Astrocyte of the cerebellum (primary cell): ENCODE data around the gene SPATA33.
"Not testable (repeated sequence)": the region's sequence is repeated elsewhere in the genome, so short reads cannot be mapped to it uniquely, and the experiment has no call there.

Source experiments
- DNase-seq: peaks from one replicate; pipeline ENCODE4 v3.0.0-alpha.2; 2011; ENCODE audit warnings: low read depth
- H3K4me3 ChIP-seq: 2 replicates; pipeline ENCODE4 v1.5.1; 2011; ENCODE audit warnings: mild to moderate bottlenecking, low read depth, low read length, moderate library complexity
- in situ Hi-C: cut with HindIII; loops from 2 replicates; pipeline ENCODE4 v1.10.0; 2017; ENCODE audit warnings: low sequenced_read_pairs
- TF ChIP-seq, protein P1 (sequence below): IDR thresholded peaks from 2 replicates; pipeline ENCODE4 v1.5.1; 2012; ENCODE audit warnings: low read length, low read depth, moderate library complexity, mild to moderate bottlenecking; ENCODE audit errors: missing control alignments

The SPATA33 gene

DNA sequence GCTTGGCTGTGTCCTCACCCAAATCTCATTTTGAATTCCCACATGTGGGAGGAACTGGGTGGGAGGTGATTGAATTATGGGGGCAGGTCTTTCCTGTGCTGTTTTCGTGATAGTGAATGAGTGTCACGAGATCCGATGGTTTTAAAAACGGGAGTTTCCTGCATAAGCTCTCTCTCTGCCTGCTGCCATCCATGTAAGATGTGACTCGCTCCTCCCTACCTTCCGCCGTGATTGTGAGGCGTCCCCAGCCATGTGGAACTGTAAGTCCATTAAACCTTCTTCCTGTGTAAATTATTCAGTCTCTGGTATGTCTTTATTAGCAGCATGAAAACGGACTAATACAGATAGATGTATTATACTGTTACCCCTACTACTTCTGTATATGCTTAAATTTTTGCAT lies 3.6 kb downstream of the SPATA33 start:
- H3K4me3 ChIP-seq: no peak overlapping the region
- in situ Hi-C loops: no loop called here
- TF ChIP-seq, protein P1, sequence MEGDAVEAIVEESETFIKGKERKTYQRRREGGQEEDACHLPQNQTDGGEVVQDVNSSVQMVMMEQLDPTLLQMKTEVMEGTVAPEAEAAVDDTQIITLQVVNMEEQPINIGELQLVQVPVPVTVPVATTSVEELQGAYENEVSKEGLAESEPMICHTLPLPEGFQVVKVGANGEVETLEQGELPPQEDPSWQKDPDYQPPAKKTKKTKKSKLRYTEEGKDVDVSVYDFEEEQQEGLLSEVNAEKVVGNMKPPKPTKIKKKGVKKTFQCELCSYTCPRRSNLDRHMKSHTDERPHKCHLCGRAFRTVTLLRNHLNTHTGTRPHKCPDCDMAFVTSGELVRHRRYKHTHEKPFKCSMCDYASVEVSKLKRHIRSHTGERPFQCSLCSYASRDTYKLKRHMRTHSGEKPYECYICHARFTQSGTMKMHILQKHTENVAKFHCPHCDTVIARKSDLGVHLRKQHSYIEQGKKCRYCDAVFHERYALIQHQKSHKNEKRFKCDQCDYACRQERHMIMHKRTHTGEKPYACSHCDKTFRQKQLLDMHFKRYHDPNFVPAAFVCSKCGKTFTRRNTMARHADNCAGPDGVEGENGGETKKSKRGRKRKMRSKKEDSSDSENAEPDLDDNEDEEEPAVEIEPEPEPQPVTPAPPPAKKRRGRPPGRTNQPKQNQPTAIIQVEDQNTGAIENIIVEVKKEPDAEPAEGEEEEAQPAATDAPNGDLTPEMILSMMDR: no peak
- no peak for DNase-seq

DNA sequence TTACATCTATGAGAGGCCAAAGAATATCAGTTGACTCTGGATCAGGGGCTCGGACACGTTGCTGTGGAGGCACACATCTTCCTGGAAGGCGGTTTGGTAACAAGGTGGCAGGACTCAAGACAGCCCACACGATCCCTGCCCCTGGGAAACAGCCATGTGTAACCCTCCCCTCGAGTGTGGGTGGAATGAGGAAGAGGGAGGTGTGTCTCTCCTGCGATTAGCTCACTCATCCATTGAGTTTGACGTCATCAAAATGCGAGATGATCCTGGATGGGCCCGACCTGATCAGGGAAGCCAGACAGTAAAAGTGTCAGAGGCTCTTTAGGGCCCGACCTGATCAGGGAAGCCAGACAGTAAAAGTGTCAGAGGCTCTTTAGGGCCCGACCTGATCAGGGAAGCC lies 6.6 kb downstream of the SPATA33 start:
- in situ Hi-C loops, H3K4me3 ChIP-seq: not testable (repeated sequence)

DNA sequence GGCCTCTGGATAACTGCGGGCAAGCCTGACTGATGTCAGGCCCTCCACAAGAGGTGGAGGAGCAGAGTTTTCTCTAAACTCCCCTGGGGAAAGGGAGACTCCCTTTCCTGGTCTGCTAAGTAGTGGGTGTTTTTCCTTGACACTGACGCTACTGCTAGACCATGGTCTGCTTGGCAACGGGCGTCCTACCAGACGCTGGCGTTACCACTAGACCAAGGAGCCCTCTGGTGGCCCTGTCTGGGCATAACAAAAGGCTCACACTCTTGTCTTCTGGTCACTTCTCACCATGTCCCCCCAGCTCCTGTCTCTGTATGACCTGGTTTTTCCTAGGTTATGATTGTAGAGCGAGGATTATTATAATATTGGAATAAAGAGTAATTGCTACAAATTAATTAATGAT lies 9.4 kb downstream of the SPATA33 start:
- DNase-seq, in situ Hi-C loops: not testable (repeated sequence)

More for the DNA sequence above, 6.6 kb downstream of the SPATA33 start:
- DNase-seq: not testable (repeated sequence)

DNA sequence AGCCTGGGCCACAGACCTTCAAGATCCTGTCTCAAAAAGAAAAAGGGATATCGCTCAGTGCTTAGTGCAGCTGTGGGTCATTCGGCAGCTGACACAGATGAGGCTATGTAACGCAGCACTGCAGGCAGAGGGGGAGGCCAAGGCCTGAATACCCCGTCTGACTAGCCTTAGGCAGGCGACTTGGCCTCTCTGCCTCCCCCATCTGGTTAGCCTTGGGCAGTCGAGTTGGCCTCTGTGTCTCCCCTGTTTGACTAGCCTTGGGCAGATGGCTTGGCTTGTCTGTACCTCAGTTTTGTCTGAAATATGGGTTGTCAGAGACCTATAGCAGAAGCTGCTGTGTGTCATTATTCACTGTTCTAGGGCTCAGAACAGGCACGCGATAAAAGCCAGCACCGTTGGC lies 10.0 kb downstream of the SPATA33 start:
- DNase-seq: no peak

More for the DNA sequence above, 9.4 kb downstream of the SPATA33 start:
- H3K4me3 ChIP-seq: not testable (repeated sequence)
- TF ChIP-seq, protein P1: peak; percentile 50

DNA sequence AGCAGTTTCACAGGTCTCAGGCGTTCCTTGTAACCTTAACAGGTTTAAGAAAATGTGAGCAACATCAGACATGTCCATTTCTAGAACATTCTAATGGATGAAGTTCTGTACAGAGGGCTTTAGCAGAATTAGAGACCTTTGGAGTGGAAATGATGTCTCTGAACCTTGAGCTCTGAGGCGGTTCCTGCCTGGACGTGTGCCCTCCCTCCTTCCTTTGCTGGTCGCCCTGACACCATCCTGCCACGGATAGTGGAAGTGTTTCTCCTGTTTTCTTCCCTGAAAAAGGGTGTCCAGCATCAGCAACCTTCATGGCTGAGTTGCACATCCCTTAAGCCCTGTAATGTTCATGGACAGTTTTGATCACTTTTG lies 11.1 kb downstream of the SPATA33 start:
- TF ChIP-seq, protein P1: no peak
- in situ Hi-C loops: no loop called here
- no peak for DNase-seq
- H3K4me3 ChIP-seq: no peak overlapping the region

More for the DNA sequence above, 10.0 kb downstream of the SPATA33 start:
- TF ChIP-seq, protein P1: no peak
- in situ Hi-C loops: no loop called here
- no peak overlapping the region for H3K4me3 ChIP-seq

DNA sequence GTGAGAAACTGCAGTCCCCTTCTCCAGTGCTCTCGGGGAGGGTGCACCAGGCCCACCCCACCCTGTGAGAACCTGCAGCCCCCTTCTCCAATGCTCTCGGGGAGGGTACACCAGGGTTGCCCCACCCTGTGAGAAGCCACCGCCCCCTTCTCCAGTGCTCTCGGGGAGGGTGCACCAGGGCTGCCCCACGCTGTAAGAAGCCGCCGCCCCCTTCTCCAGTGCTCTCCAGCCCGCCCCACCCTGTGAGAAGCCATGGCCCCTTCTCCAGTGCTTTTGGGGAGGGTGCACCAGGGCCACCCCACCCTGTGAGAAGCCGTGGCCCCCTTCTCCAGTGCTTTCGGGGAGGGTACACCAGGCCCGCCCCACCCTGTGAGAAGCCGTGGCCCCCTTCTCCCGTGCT lies 12.1 kb downstream of the SPATA33 start:
- in situ Hi-C loops: no loop called here
- no peak overlapping the region for H3K4me3 ChIP-seq
- TF ChIP-seq, protein P1: no peak
- DNase-seq: no peak

DNA sequence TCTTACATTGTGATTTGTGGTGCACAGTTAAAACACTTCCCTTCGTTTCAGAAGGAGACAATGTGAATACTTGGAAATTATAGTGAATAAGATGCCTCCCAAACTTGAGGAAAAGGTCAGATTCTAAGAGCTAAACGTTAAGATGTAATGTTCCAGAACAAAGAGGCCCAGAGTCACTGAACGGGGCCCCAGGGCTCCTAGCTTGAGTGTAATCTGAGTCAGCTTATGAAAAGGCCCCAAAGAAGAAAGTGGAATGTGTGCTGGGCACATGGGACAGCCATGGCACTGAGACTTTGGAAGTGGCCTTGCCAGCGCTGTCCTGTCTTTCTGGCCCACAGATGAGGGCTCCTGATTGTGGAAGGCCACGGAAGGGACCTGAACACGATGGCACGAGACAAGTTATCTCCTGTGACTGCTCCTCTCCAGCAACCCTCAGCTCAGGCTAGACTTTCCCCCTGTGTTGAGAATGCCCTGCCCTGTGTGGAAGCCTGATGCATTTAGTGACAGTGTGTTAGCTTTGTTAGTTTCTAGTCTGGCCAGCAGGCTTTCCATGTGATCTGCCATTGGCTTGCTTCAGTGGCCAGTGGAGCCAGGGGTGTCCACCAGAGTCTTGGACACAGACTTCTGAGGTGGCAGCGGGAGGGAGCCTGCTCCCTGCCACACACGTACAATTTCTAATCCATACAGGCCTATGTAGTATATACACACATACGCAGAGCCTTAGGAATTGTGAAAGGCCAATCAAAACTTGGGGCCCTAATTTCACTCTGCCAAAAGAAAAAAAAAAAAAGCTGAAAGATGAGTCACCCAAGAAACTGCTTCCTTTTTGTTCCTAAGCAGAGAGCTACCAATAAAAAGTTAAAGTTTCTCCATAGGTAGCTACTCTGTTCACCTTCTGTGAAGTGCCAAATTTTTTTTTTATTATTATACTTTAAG lies 13.1 kb downstream of the SPATA33 start:
- H3K4me3 ChIP-seq: no peak overlapping the region
- in situ Hi-C loops: no loop called here
- no peak for DNase-seq
- TF ChIP-seq, protein P1: no peak

DNA sequence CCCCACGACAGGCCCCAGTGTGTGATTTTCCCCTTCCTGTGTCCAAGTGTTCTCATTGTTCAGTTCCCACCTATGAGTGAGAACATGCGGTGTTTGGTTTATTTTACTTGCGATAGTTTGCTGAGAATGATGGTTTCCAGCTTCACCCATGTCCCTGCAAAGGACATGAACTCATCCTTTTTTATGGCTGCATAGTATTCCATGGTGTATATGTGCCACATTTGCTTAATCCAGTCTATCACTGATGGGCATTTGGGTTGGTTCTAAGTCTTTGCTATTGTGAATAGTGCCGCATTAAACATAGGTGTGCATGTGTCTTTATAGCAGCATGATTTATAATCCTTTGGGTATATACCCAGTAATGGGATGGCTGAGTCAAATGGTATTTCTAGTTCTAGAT lies 13.9 kb downstream of the SPATA33 start:
- in situ Hi-C loops, DNase-seq, H3K4me3 ChIP-seq: not testable (repeated sequence)
